Mesenchymal stem cell (in vitro differentiated cells and primary cell): Measurements from ENCODE around the gene PLEKHO2.

Source experiments
- DNase-seq: peaks from one replicate; pipeline ENCODE4 v3.0.0-alpha.2; 2013
- H2AFZ ChIP-seq: one replicate; pipeline ENCODE4 v1.6.1; 2013; ENCODE audit warnings: low read depth, mild to moderate bottlenecking, control low read depth, inconsistent platforms, low read length, moderate library complexity
- H2AK5ac ChIP-seq: 2 replicates; pipeline ENCODE4 v1.6.1; 2013; ENCODE audit warnings: low read length, moderate library complexity, mild to moderate bottlenecking, inconsistent platforms; ENCODE audit not compliant: severe bottlenecking
- H2BK120ac ChIP-seq: one replicate; pipeline ENCODE4 v1.6.1; 2013; ENCODE audit warnings: low read depth, mild to moderate bottlenecking, inconsistent platforms, low read length, moderate library complexity
- H2BK12ac ChIP-seq, 2 experiments: one replicate each; pipeline ENCODE4 v1.6.1; 2013; ENCODE audit warnings: inconsistent platforms in 2 of 2, low read length in 2 of 2, mild to moderate bottlenecking in 2 of 2, moderate library complexity in 2 of 2, control low read depth in 1 of 2
- H2BK15ac ChIP-seq: one replicate; pipeline ENCODE4 v1.6.1; 2013; ENCODE audit warnings: mild to moderate bottlenecking, low read depth, inconsistent platforms; ENCODE audit not compliant: poor library complexity, severe bottlenecking
- H2BK5ac ChIP-seq: 2 replicates; pipeline ENCODE4 v1.6.1; 2013; ENCODE audit warnings: low read depth, mild to moderate bottlenecking, low read length, control low read depth, inconsistent platforms; ENCODE audit not compliant: poor library complexity, severe bottlenecking
- H3K14ac ChIP-seq, 2 experiments: one replicate each; pipeline ENCODE4 v1.6.1; 2013; ENCODE audit warnings: inconsistent platforms in 2 of 2, low read length in 2 of 2, control low read depth in 1 of 2, mild to moderate bottlenecking in 1 of 2, moderate library complexity in 1 of 2
- H3K18ac ChIP-seq, 2 experiments: one replicate each; pipeline ENCODE4 v1.6.1; 2013; ENCODE audit warnings: inconsistent platforms in 2 of 2, low read length in 2 of 2, control low read depth in 1 of 2, low read depth in 1 of 2, mild to moderate bottlenecking in 1 of 2
- H3K23ac ChIP-seq, 2 experiments: one replicate each; pipeline ENCODE4 v1.6.1; 2013; ENCODE audit warnings: inconsistent platforms in 2 of 2, low read length in 2 of 2, mild to moderate bottlenecking in 2 of 2, moderate library complexity in 2 of 2, control low read depth in 1 of 2
- H3K27ac ChIP-seq: 2 replicates; pipeline ENCODE4 v1.5.1; 2013; ENCODE audit warnings: mild to moderate bottlenecking, moderate library complexity, low read length, control low read depth, inconsistent platforms; ENCODE audit not compliant: poor library complexity, severe bottlenecking
- H3K27me3 ChIP-seq, 2 experiments: 2 replicates each; pipeline versions ENCODE4 v1.6.1 to v1.7.0; 2013; ENCODE audit warnings: low read length in 2 of 2, mild to moderate bottlenecking in 2 of 2, moderate library complexity in 2 of 2, control low read depth in 1 of 2, inconsistent platforms in 1 of 2; ENCODE audit not compliant: control insufficient read depth in 1 of 2, insufficient read depth in 1 of 2
- H3K36me3 ChIP-seq, 2 experiments: 2 replicates each; pipeline versions ENCODE4 v1.6.1 to v1.7.0; 2013; ENCODE audit warnings: low read length in 2 of 2, control low read depth in 1 of 2, inconsistent platforms in 1 of 2, low read depth in 1 of 2, mild to moderate bottlenecking in 1 of 2; ENCODE audit not compliant: insufficient read depth in 2 of 2, control insufficient read depth in 1 of 2
- H3K4ac ChIP-seq, 2 experiments: one replicate each; pipeline ENCODE4 v1.6.1; 2013; ENCODE audit warnings: inconsistent platforms in 2 of 2, low read length in 2 of 2, mild to moderate bottlenecking in 2 of 2, moderate library complexity in 2 of 2, control low read depth in 1 of 2, low read depth in 1 of 2
- H3K4me1 ChIP-seq: 2 replicates; pipeline ENCODE4 v1.6.1; 2013; ENCODE audit warnings: low read depth, low read length, control low read depth; ENCODE audit not compliant: control insufficient read depth, insufficient read depth
- H3K4me2 ChIP-seq: 2 replicates; pipeline ENCODE4 v1.6.1; 2013; ENCODE audit warnings: low read length, mild to moderate bottlenecking, inconsistent platforms; ENCODE audit not compliant: poor library complexity, severe bottlenecking
- H3K4me3 ChIP-seq, 2 experiments: 2 replicates each; pipeline versions ENCODE4 v1.5.1 to v1.7.0; 2013; ENCODE audit warnings: low read length in 2 of 2, mild to moderate bottlenecking in 2 of 2, control low read depth in 1 of 2, low read depth in 1 of 2; ENCODE audit not compliant: insufficient read depth in 1 of 2
- H3K79me1 ChIP-seq: replicated peaks from 2 replicates; pipeline ENCODE4 v1.6.1; 2013; ENCODE audit warnings: mild to moderate bottlenecking, control low read depth, low read length, inconsistent platforms; ENCODE audit not compliant: poor library complexity, severe bottlenecking
- H3K9ac ChIP-seq: 2 replicates; pipeline ENCODE4 v1.7.0; 2013; ENCODE audit warnings: mild to moderate bottlenecking, low read length, moderate library complexity
- H3K9me3 ChIP-seq: 2 replicates; pipeline ENCODE4 v1.7.0; 2013; ENCODE audit warnings: mild to moderate bottlenecking, low read length; ENCODE audit not compliant: control insufficient read depth
- H4K8ac ChIP-seq: one replicate; pipeline ENCODE4 v1.6.1; 2013; ENCODE audit warnings: inconsistent platforms, mild to moderate bottlenecking, low read length, moderate library complexity
- H4K91ac ChIP-seq: one replicate; pipeline ENCODE4 v1.6.1; 2013; ENCODE audit warnings: mild to moderate bottlenecking, low read length, inconsistent platforms
- WGBS: methylation state at CpG from one replicate; pipeline ENCODE4 v1.1.7; 2013; ENCODE audit warnings: mixed read lengths; 5-methylcytosine and 5-hydroxymethylcytosine counted together

The PLEKHO2 gene

DNA sequence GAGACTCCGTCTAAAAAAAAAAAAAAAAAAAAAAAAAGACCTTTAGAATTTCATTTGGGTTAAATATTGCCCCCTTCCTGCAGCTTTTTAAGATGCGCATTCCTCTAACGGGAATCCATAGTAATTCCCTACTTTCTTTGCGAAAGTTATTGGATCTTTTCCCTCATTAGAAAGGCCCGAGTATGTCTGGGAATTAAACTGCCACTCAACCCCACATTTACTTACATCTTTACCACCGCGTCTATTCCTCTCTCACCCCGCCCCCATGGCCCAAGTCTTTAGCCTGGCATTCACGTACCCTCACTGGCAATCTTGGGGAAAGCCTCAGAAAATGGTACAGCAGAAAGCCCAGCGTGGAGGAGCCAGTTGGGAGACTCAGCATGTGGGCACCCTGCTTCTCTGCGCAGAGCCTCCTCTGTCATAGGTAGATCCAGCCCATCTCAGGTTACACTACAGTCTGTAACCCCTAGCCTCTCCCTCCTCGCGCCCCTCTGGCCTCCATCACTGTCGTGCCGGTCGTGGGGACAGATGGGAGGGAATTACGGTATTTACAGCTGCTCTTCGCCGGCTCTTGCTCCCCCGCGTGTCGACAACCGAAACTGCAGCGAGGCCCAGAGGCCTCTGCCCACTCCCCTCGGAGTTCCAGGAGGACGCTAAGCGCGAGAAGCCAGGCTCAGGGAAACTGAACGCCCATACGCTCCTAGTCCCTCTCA is 63.6 kb downstream of the PLEKHO2 start:
- peak overlapping the region; percentile 40 to 69 for H3K4me3 ChIP-seq

GRCh38 chr15:64905941-64906340 is 64.2 kb downstream of the PLEKHO2 start:
- Histone ChIP-seq H4K91ac (peak overlapping the region; percentile 56), H3K27me3 (no peaks in the 10 kb centered on the region), H3K27ac (no peak overlapping the region), H3K79me1 (no peaks in the 10 kb centered on the region), H2BK120ac (no peak overlapping the region), H3K4ac (no peak overlapping the region), H3K14ac (no peak overlapping the region), H2AK5ac (no peak overlapping the region), H2AFZ (no peak overlapping the region), H3K9me3 (peaks cover 10% of the 10 kb centered on the region), H3K4me1 (peaks cover 3% of the 10 kb centered on the region), H2BK5ac (no peak overlapping the region), H3K36me3 (no peaks in the 10 kb centered on the region), H3K4me3 (no peak overlapping the region), H4K8ac (peak overlapping the region; percentile 48), H3K9ac (peak overlapping the region; percentile 73), H2BK15ac (no peak overlapping the region), H3K4me2 (no peak overlapping the region), H2BK12ac (no peak overlapping the region), H3K23ac (no peak overlapping the region), H3K18ac (no peak overlapping the region)
- WGBS = 80% methylated on average over 9 of the region's 9 CpGs
- no peak for DNase-seq

More for the DNA sequence above, 63.6 kb downstream of the PLEKHO2 start:
- H3K36me3 ChIP-seq = no peaks in the 10 kb centered on the region
- H3K9me3 ChIP-seq = peaks cover 14% of the 10 kb centered on the region
- peak overlapping the region; percentile 12 for H2BK15ac ChIP-seq
- H3K23ac ChIP-seq = no peak overlapping the region
- WGBS = 14% methylated on average over 29 of the region's 30 CpGs
- H3K4me1 ChIP-seq = peaks cover 3% of the 10 kb centered on the region
- H2BK120ac ChIP-seq = no peak overlapping the region
- H3K4me2 ChIP-seq = peak overlapping the region; percentile 59
- H4K91ac ChIP-seq = peak overlapping the region; percentile 81
- peak overlapping the region; percentile 97 for H4K8ac ChIP-seq
- no peaks in the 10 kb centered on the region for H3K79me1 ChIP-seq
- H3K27me3 ChIP-seq = no peaks in the 10 kb centered on the region
- no peak overlapping the region for H3K14ac ChIP-seq
- H3K9ac ChIP-seq = peak overlapping the region; percentile 73
- DNase-seq = peak; percentile 79
- peak overlapping the region; percentile 33 to 85 for H2BK12ac ChIP-seq
- peak overlapping the region in 1 of 2 experiments; percentile 79 for H3K4ac ChIP-seq
- H2BK5ac ChIP-seq = no peak overlapping the region
- H2AK5ac ChIP-seq = no peak overlapping the region
- H3K27ac ChIP-seq = peak overlapping the region; percentile 18
- peak overlapping the region; percentile 30 for H2AFZ ChIP-seq
- peak overlapping the region; percentile 62 to 75 for H3K18ac ChIP-seq

DNA sequence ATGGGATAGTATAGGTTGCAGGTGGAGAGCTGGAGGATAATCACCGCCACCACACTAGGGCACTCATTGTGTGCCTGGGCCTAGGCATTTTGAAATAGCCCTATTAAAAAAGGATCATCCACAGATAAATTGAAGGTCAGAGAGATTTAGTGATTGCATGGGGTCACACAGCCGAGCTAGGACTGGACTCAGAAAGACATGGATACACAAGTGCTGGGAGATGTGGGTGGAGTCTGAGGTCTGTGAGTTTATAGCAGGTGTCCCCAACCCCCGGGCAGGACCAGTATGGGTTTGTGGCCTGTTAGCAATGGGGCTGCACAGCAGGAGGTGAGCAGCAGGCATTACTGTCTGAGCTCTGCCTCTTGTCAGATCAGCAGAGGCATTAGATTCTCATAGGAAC is 64.7 kb downstream of the PLEKHO2 start:
- H3K79me1 ChIP-seq = no peaks in the 10 kb centered on the region
- H2AK5ac ChIP-seq = no peak overlapping the region
- no peak overlapping the region for H3K4me3 ChIP-seq
- H3K27me3 ChIP-seq = no peaks in the 10 kb centered on the region
- peaks cover 6% of the 10 kb centered on the region for H3K9me3 ChIP-seq
- no peak overlapping the region for H3K27ac ChIP-seq
- H4K8ac ChIP-seq = no peak overlapping the region
- no peak for DNase-seq
- no peak overlapping the region for H3K4ac ChIP-seq
- H3K23ac ChIP-seq = no peak overlapping the region
- no peak overlapping the region for H2BK12ac ChIP-seq
- H3K36me3 ChIP-seq = no peaks in the 10 kb centered on the region
- H3K4me2 ChIP-seq = no peak overlapping the region
- no peak overlapping the region for H2BK15ac ChIP-seq
- peaks cover 4% of the 10 kb centered on the region for H3K4me1 ChIP-seq
- no peak overlapping the region for H3K14ac ChIP-seq
- H2BK5ac ChIP-seq = no peak overlapping the region
- WGBS = 98% methylated on average over 3 of the region's 3 CpGs
- no peak overlapping the region for H3K18ac ChIP-seq
- no peak overlapping the region for H2BK120ac ChIP-seq
- H2AFZ ChIP-seq = no peak overlapping the region
- no peak overlapping the region for H4K91ac ChIP-seq
- no peak overlapping the region for H3K9ac ChIP-seq

DNA sequence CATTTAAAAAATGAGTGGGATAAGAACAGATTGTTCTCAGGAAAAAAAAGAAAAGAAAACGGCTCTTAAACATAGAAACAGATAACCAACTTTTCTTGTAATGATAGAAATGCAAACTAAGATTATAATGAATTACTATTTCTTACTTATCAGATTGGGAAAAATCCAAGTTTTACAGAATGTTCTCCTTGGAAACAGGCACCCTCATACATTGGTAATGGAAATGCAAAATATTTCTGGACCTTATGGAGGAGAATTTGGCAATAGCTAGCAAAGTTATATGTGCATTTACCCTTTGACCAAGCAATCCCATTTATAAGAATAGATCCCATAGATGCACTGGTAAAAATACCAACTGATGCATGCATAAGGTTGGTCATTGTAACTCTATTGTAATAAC is 66.3 kb downstream of the PLEKHO2 start:
- Histone ChIP-seq H3K4me3 (no peak overlapping the region), H3K9me3 (no peaks in the 10 kb centered on the region), H2AK5ac (no peak overlapping the region), H3K23ac (no peak overlapping the region), H3K79me1 (no peaks in the 10 kb centered on the region), H4K91ac (no peak overlapping the region), H3K27me3 (no peaks in the 10 kb centered on the region), H3K14ac (no peak overlapping the region), H3K9ac (no peak overlapping the region), H2BK120ac (no peak overlapping the region), H3K27ac (no peak overlapping the region), H4K8ac (no peak overlapping the region), H3K4me2 (no peak overlapping the region), H2AFZ (no peak overlapping the region), H3K4me1 (peaks cover 12% of the 10 kb centered on the region), H3K36me3 (no peaks in the 10 kb centered on the region), H3K18ac (no peak overlapping the region), H2BK12ac (no peak overlapping the region), H2BK5ac (no peak overlapping the region), H2BK15ac (no peak overlapping the region), H3K4ac (no peak overlapping the region)
- no CpG with 5 or more reads among the region's 1 CpG for WGBS
- DNase-seq = no peak
